Heart left ventricle (tissue), 13 donors: ENCODE results near the gene HAUS7.

Experiments used
- CTCF ChIP-seq, 12 donors: fragments of 200-600 bp; sonication (generic) in 4 of 12; IDR thresholded peaks; one replicate each; pipeline versions ENCODE4 v1.5.0 to v1.8.0; 2018 to 2022; ENCODE audit warnings: antibody characterized with exemption in 12 of 12, mild to moderate bottlenecking in 5 of 12
- POLR2A ChIP-seq, 2 donors: fragments of 450-650 bp; IDR thresholded peaks; one replicate each; pipeline ENCODE4 v1.6.1; 2017; ENCODE audit warnings: antibody characterized with exemption in 2 of 2, mild to moderate bottlenecking in 2 of 2, moderate library complexity in 2 of 2
- donor health status: ischemic (EF 13 %, LVEDD 7.1; RV severe dilation, severe dysfunction).
- donor health status: DM: no; HTN: yes; CAD: no.
- donor health status: DM: no; HTN: no; CAD: no.
- donor health status: ischemic (EF 25% LVEDD 6.9; RV normal size, moderate dysfunction).
- donor health status: ischemic (EF 25% LVEDD 5.7; RV mildly dilated, moderate dysfunction).
- donor health status: ischemic (EF 35%, LVEDD 5.7; RV mildly dilated, moderate dysfunction).
- donor health status: nonischemic (EF 11% LVEDD 7.7; RV severe dilation, severe dysfunction).
- donor health status: DM: yes; HTN: yes; CAD: no.
- donor health status: PGD.
- donor health status: ischemic (EF 29% LVEDD 5.4; RV normal size, mild dysfunction).
- donor health status: nonischemic (EF 23%, LVEDD 6.1; RV moderate dilation, normal function).

GRCh38 chrX:153449368-153450113 is 20.8 kb downstream of the HAUS7 start:
- TF ChIP-seq CTCF (IDR thresholded peaks at IDR 0.05) (no peak), POLR2A (IDR thresholded peaks at IDR 0.05) (no peak)
